GM15510 (cell line): ENCODE data around the gene PDPK1.

Experiments used
- POLR2A ChIP-seq: IDR thresholded peaks from 3 replicates; pipeline ENCODE4 v1.6.1; 2011; ENCODE audit warnings: borderline replicate concordance; ENCODE audit not compliant: insufficient read length; ENCODE audit errors: extremely low read depth

Gene PDPK1

GRCh38 chr16:2526135-2526534, 11.7 kb upstream of the PDPK1 start:
- no peak for TF ChIP-seq POLR2A

GRCh38 chr16:2527071-2527783, 10.6 kb upstream of the PDPK1 start:
- TF ChIP-seq POLR2A, result no peak

- TF ChIP-seq POLR2A, result no peak
Observed at GRCh38 chr16:2527784-2528100, 10.1 kb upstream of the PDPK1 start.

GRCh38 chr16:2528161-2529060, 9.4 kb upstream of the PDPK1 start:
- TF ChIP-seq POLR2A, result no peak

GRCh38 chr16:2529061-2529931, 8.5 kb upstream of the PDPK1 start:
- TF ChIP-seq POLR2A, result no peak

GRCh38 chr16:2529961-2530628, 7.7 kb upstream of the PDPK1 start:
- TF ChIP-seq POLR2A, result no peak

GRCh38 chr16:2530629-2531318, 7.0 kb upstream of the PDPK1 start:
- no peak for TF ChIP-seq POLR2A

- TF ChIP-seq POLR2A, result no peak
Observed at GRCh38 chr16:2531371-2531695, 6.5 kb upstream of the PDPK1 start, which contains the start of gene CEMP1. Gene CEMP1, minus strand, starts transcription at chr16:2531408. Its CDS starts 335 bp downstream, at chr16:2531073.

- peak; percentile 86 for TF ChIP-seq POLR2A
Observed at GRCh38 chr16:2531696-2532493, 5.9 kb upstream of the PDPK1 start.

GRCh38 chr16:2532494-2533141, 5.2 kb upstream of the PDPK1 start:
- TF ChIP-seq POLR2A, result no peak

- TF ChIP-seq POLR2A, result no peak
Observed at GRCh38 chr16:2533912-2534311, 3.9 kb upstream of the PDPK1 start.

GRCh38 chr16:2535625-2536013, 2.2 kb upstream of the PDPK1 start:
- no peak for TF ChIP-seq POLR2A
